ENCODE data around the gene DGKH.

DNA sequence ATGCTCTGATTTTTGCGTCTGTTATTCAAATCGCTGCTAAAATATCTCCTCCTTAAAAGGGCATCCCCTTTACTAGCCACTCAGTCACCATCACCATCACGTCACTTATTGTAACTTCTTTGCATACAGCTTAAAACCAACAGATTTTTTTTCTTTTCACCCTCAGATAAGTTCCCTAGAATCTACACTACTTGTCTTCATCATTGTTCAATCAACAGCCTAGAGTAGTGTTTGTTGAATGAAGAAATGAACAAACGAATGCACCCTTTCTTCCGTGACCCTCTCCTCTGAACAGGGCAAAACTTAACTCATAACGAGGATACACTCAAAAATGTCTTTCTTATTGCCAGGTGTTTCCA is 222.4 kb downstream of the DGKH start:
- TF ChIP-seq, protein P1, sequence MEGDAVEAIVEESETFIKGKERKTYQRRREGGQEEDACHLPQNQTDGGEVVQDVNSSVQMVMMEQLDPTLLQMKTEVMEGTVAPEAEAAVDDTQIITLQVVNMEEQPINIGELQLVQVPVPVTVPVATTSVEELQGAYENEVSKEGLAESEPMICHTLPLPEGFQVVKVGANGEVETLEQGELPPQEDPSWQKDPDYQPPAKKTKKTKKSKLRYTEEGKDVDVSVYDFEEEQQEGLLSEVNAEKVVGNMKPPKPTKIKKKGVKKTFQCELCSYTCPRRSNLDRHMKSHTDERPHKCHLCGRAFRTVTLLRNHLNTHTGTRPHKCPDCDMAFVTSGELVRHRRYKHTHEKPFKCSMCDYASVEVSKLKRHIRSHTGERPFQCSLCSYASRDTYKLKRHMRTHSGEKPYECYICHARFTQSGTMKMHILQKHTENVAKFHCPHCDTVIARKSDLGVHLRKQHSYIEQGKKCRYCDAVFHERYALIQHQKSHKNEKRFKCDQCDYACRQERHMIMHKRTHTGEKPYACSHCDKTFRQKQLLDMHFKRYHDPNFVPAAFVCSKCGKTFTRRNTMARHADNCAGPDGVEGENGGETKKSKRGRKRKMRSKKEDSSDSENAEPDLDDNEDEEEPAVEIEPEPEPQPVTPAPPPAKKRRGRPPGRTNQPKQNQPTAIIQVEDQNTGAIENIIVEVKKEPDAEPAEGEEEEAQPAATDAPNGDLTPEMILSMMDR (IDR thresholded peaks at IDR 0.05): no peak
- TF ChIP-seq EZH2 (IDR thresholded peaks at IDR 0.05; ENCODE audit: borderline replicate concordance, insufficient read depth, low read depth, low read length, poor library complexity, severe bottlenecking): no peak

Data from B cell (primary cell).